ENCODE measurements around the gene SNX20.

Gene SNX20

GRCh38 chr16:50679266-50679665, 1.8 kb downstream of the SNX20 start:
- DNase-seq: no peak

DNA sequence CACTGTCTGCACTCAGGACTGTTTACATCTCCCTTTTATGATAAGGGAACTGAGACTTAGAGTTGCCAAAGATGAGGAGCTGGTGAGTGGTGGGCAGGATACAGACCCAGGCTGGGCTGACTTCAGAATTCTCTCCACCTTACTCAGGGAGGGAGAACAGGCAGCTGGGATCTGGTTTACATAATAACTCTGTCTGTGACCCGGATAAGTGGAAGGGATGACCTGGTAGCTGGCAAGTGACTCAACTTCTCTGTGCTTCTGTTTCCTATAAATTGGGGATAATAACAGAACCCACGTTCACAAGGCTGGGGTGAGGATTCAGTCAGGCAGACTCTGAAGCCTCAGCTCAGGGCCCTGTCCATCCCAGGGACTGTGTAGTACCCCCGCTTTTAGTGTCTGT, 2.6 kb downstream of the SNX20 start:
- peak in 1 of 2 donors; percentile 39 for DNase-seq

GRCh38 chr16:50677351-50677750, 3.8 kb downstream of the SNX20 start:
- no peak for DNase-seq

DNA sequence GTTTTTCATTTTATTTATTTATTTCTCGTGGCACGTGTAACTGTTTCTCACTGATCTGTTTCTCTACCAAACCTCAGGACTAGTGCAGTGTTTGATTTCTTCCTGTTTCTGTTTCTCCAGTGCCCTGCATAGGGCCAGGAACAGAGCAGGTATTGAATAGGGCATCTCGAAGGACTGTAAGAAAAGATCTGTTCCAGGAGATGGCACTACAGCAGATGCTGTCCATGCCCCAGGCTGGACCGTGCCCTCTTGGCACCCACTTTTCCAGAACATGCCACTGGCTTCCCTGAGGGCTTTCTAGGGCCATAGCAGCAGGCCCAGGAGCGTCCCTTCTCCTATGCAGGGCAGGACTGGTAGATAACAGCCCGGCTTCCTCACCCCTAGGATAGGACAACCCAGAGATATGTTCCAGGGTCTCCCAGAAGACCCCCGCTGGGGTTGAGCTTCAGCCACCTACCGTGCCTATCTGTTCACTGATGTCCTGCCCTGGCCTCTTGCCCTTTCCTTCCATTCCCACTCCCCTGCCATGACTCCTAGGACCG, 4.4 kb downstream of the SNX20 start:
- DNase-seq: no peak

- no peak for DNase-seq
Observed at GRCh38 chr16:50675686-50676610, 5.2 kb downstream of the SNX20 start.

- no peak for DNase-seq
Observed at GRCh38 chr16:50674831-50675230, 6.3 kb downstream of the SNX20 start.

GRCh38 chr16:50673496-50674275, 7.4 kb downstream of the SNX20 start:
- DNase-seq: no peak

- peak; percentile 48 to 76 for DNase-seq
Observed at GRCh38 chr16:50671644-50672260, 9.4 kb downstream of the SNX20 start.

DNA sequence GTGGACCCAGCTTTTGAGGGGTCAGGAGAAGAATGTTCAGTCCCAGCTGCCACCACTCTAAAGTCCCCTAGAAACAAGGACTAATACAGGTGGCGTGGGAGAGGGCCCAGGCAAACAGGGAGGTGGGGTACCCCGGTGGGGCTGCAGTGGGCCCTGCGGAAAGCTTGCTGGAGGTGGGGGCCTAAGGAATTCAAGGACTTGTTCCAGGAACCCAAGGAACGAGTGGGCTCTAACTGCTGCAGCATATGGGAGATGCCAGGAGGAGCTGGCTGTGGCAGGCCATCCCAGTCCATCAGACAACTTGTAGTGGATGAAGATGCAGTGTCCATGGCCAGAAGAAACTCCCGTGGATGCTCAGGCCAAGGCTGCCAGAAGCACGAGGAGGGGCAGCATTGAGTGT, 10.6 kb downstream of the SNX20 start:
- DNase-seq: no peak

DNA sequence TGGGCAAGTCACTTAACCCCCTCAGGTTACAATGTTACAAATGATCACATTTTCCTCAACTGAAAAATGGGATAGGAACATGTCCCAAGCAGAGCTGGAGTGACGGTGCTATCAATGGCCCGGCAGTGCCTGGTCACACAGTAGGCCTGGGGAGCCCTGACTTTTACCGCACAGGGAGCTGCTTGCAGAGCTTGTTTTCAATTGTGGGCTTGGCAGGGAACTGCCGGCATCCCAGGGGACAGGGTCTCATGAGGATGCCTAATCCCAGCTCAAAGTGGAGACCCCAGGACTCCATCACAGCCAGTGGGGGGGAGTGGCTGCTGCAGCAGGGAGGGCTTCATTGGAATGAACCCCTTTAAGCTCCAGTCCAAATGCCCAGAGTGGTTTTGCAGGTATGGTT, 11.4 kb downstream of the SNX20 start:
- no peak for DNase-seq

- DNase-seq: no peak
Observed at GRCh38 chr16:50668368-50669008, 12.6 kb downstream of the SNX20 start.

DNA sequence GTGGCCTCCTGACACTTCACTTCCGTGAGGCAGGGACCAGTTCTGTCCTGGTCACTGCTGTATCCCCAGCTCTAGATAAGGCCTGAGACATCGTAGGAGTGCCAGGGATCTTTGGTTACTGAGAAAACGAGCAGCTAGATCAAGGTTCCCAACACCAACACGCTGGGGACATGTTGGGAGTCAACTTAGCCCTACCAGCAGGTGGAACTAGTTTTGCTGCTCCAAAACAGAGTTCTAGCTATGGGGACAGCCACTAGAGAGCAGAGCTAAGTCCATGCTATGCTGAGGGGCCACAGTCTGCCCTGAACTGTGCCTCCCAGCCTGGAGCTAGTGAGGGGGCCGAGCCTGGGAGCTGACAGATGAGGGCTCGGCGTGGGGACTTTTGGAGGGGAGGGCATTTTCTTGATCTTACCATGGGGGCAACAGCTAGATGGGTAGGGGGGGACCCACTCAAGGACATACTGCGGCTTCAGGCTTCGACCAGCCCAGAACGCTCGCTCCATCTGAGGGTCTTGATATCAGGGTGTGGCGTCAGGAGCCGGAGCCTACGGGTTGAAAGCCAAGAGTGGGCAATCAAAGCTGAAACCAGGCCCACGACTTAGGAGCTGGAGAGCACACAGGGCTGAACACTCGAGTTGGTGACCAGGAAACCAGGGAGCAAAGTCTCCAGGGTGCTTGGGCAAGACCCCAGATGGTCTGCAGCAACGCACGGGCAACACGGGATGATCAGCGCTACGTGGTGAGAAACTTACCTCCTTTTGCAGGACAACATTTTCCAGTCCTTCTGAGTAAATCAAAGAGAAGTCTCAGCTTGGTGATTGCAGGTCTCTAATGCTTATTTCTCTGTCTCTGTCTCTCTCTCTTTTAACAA, 13.4 kb downstream of the SNX20 start:
- DNase-seq: peak in 1 of 2 donors; percentile 42

- DNase-seq: peak; percentile 58 to 76
Observed at GRCh38 chr16:50666658-50667496, 14.2 kb downstream of the SNX20 start.

GRCh38 chr16:50665128-50665878, 15.8 kb downstream of the SNX20 start:
- peak; percentile 87 to 92 for DNase-seq

GRCh38 chr16:50664270-50664669, 16.8 kb downstream of the SNX20 start:
- no peak for DNase-seq

DNA sequence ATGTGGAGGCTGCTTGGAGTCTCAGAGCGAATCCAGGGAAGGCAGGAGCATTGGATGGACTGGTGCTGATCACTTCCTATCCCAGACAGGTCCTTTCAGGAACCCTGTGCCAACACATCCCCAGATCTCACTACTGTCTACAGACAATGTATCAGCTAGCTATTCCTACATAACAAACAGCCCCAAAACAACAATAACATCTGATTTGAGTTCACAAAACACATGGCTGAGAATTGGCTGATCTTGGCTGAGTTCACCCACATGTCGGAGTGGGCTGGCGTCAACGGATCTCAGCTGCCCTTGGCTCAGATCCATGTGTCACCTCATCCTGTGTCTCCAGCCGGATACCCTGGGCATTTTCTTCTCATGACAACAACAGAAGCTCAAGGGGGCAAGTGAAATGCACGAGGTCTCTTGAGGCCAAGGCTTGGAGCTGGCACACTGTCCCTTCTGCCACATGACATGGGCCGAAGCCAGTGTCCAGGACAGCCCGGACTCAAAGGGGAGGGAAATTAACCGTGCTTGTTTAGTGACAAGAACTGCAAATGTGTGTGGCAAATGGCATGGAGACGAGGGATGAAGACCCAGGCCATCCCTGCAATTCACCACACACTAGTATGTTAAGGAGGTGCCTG, 18.7 kb downstream of the SNX20 start:
- DNase-seq: no peak

GRCh38 chr16:50659806-50660205, 21.3 kb downstream of the SNX20 start:
- no peak for DNase-seq

DNA sequence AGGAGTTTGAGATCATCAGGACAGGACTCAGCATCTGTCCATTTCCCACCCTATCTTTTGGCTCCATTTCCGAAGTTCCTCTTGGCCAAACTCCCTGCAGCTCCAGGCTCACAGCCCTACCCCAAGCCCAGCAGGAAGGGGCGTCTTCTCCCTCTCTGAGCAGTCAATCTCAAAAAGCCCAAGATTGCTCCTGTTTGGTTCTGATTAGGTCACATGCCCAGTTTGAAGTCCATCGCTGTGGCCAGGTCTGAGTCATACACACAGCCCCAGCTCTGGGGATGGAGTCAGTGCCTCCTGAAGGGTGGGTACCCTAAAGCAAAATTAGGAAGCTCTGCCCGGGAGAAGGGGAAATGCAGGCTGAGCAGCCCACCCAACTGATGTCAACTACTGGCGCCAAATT, 23.9 kb downstream of the SNX20 start:
- no peak for DNase-seq

DNA sequence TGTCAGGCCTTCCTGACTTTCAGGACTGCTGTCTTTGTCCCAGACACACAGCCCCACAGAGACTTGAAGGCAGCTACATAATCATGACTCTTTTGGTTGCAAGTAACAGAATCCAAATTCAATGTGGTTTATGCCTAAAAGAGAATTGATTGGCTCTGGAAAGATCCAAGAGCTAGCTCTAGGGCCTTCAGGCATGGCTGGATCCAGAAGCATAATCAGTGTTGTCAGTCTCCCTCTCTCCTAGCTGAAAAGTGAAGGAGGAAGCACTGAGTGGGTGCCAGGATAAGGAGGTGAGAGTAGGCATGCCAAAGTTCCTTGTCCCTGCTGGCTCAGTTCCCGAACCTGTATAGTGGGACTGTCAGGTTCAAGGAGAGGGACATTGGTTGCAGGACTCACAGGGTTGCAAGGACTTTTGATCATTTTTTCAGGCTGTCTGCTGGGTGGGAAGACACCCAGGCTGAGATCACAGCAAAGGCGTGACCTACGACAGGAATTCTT, 25.5 kb downstream of the SNX20 start:
- DNase-seq: no peak

Measured in CD4-positive, alpha-beta T cell treated with Interferon alpha-2 for 1 hour (primary cell).